Activated naive CD4-positive, alpha-beta T cell treated with anti-CD3 and anti-CD28 coated beads, Interleukin-2, amount 50 U/mL, for 24 hours (primary cell): Measurements from ENCODE around the gene SPON2.

ENCODE experiments used
- H3K27ac Mint-ChIP-seq: one replicate; pipeline ENCODE4 v1.8.0; 2021; ENCODE audit warnings: mild to moderate bottlenecking, mixed read lengths
- H3K27me3 Mint-ChIP-seq: one replicate; pipeline ENCODE4 v1.8.0; 2021; ENCODE audit warnings: mixed read lengths
- H3K36me3 Mint-ChIP-seq: one replicate; pipeline ENCODE4 v1.8.0; 2021; ENCODE audit warnings: mixed read lengths
- H3K4me1 Mint-ChIP-seq: one replicate; pipeline ENCODE4 v1.8.0; 2021; ENCODE audit warnings: mixed read lengths
- H3K4me3 Mint-ChIP-seq: one replicate; pipeline ENCODE4 v1.8.0; 2021; ENCODE audit warnings: mild to moderate bottlenecking, mixed read lengths
- H3K9me3 Mint-ChIP-seq: one replicate; pipeline ENCODE4 v1.8.0; 2021; ENCODE audit warnings: mixed read lengths

The SPON2 gene

DNA sequence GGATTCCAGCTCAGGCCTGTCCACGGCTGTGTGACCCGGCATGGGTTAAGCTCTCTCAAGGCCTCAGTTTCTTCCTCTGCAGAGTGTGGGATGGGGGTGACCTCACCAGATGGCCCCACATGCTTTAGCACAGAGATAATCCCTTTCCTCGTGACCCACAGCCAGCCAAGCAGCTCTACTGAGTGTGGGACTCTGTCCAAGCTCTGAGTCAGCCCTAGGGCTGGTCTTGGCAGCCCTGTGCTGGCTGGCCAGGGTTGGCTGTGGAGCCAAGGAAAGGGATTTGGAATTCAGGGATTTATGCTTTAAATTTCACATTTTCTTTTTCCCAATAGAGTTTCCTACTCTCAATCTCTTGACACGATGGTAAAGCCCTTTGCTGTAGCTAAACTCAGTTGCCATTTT lies 19.7 kb upstream of the SPON2 start:
- Mint-ChIP-seq H3K4me1 (peaks cover 6% of the 10 kb centered on the region), H3K27me3 (no peaks in the 10 kb centered on the region), H3K36me3 (peaks cover under 1% of the 10 kb centered on the region), H3K9me3 (no peaks in the 10 kb centered on the region), H3K27ac (no peak overlapping the region), H3K4me3 (no peak overlapping the region)

DNA sequence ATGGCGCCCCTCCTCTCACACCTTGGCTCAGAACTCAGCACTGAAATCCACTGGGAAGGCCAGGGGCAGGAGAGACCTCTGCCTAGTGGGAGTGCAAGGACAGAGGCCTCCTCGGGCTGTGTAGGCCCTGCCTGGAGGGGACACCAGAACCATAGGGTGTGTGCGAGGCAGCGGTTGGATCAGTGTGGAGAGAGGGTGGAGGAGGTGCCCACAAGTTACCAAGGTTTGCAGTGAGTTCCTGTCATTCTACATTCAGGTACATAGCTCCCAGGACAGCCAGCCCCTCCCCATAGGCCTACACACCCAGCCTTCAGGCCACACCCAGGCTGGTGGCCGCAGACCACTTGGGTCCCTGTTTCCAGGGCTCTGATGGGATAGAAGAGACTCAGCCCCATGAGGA lies 19.2 kb upstream of the SPON2 start:
- H3K9me3 Mint-ChIP-seq: no peaks in the 10 kb centered on the region
- no peaks in the 10 kb centered on the region for H3K27me3 Mint-ChIP-seq
- no peak overlapping the region for H3K4me3 Mint-ChIP-seq
- no peak overlapping the region for H3K27ac Mint-ChIP-seq
- no peaks in the 10 kb centered on the region for H3K36me3 Mint-ChIP-seq
- peaks cover 11% of the 10 kb centered on the region for H3K4me1 Mint-ChIP-seq

DNA sequence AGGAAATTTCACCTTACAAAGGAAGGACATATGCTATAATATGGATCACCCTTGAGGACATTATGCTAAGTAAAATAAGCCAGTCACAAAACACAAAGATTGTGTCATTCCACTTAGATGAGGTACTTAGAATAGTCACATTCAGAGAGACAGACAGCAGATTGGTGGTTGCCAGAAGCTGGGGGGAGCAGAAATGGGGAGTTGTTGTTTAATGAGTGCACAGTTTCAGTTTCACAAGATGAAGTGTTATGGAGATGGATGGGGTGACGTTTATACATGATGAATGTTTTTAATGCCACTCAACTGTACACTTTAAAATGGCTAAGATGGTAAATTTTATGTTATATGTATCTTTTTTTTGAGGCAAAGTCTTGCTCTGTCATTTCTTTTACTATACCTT lies 14.8 kb upstream of the SPON2 start:
- Mint-ChIP-seq H3K9me3 (peaks cover 5% of the 10 kb centered on the region), H3K4me1 (peaks cover 30% of the 10 kb centered on the region), H3K27ac (no peak overlapping the region), H3K27me3 (no peaks in the 10 kb centered on the region), H3K36me3 (peaks cover 5% of the 10 kb centered on the region), H3K4me3 (no peak overlapping the region)

DNA sequence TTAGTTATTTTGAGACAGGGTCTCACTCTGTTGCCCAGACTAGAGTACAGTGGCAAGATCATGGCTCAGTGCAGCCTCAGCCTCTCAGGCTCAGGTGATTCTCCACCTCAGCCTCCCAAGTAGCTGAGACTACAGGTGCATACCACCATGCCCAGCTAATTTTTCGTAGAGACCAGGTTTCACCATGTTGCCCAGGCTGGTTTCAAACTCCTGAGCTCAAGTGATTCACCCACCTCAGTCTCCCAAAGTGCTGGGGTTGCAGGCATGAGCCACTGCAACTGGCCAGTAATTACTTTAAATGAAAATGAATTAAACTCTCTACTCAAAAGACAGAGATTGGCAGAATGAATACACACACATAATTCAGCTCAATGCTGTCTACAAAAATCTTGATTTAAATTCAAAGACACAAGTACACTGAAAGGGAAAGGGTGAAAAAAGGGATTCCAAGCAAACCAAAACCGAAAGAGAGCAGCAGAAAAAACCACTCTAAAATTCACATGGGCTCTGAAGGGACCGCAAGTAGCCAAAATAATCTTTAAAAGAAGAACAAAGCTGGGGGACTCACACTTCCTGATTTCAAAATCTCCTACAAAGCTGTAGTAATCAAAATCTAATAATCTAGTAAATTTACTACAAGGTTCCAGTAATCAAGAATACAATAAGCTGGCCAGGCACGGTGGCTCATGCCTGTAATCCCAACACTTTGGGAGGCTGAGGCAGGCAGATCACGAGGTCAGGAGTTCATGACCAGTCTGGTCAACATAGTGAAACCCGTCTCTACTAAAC lies 11.8 kb upstream of the SPON2 start:
- Mint-ChIP-seq H3K9me3 (peaks cover 19% of the 10 kb centered on the region), H3K36me3 (peaks cover 16% of the 10 kb centered on the region), H3K27ac (no peak overlapping the region), H3K4me3 (peak overlapping the region; percentile 55), H3K27me3 (no peaks in the 10 kb centered on the region), H3K4me1 (peaks cover 28% of the 10 kb centered on the region)

DNA sequence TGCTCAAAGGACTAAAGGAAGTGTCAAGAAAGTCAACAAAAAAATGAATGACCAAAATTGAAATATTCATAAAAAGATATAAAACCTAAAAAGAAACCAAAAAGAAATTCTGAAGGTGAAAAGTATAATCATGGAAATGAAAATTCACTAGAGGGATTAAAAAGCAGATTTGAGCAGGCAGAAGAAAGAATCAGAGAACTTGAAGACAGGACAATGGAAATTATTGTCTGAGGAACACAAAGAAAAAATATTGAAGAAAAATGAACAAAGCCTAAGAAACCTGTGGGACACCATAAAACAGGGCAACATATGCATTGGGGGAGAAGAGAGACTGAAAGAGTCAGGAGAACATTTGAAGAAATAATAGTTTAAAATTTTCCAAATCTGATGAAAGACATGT lies 9.9 kb upstream of the SPON2 start:
- no peaks in the 10 kb centered on the region for H3K27me3 Mint-ChIP-seq
- peaks cover 16% of the 10 kb centered on the region for H3K36me3 Mint-ChIP-seq
- H3K27ac Mint-ChIP-seq: no peak overlapping the region
- no peak overlapping the region for H3K4me3 Mint-ChIP-seq
- peaks cover 27% of the 10 kb centered on the region for H3K4me1 Mint-ChIP-seq
- peaks cover 19% of the 10 kb centered on the region for H3K9me3 Mint-ChIP-seq

DNA sequence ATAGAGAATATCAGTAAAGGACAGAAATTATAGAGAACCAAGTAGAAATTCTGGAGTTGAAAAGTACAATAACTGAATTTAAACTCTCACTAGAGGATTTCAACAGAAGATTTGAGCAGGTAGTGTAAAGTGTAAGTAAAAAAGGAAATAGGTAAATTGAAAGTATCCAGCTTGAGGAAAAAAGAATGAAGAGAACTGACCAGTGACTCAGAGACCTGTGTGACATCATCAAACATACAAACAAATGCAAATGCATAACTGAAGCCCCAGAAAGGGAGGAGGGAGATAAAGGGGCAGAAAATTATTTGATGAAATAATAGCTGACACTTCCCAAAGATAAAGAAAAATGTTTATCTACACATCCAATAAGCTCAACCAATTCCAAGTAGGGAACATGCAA lies 8.3 kb upstream of the SPON2 start:
- peak overlapping the region; percentile 66 for H3K27ac Mint-ChIP-seq
- no peaks in the 10 kb centered on the region for H3K27me3 Mint-ChIP-seq
- no peak overlapping the region for H3K4me3 Mint-ChIP-seq
- H3K4me1 Mint-ChIP-seq: peaks cover 24% of the 10 kb centered on the region
- peaks cover 19% of the 10 kb centered on the region for H3K9me3 Mint-ChIP-seq
- H3K36me3 Mint-ChIP-seq: peaks cover 16% of the 10 kb centered on the region

DNA sequence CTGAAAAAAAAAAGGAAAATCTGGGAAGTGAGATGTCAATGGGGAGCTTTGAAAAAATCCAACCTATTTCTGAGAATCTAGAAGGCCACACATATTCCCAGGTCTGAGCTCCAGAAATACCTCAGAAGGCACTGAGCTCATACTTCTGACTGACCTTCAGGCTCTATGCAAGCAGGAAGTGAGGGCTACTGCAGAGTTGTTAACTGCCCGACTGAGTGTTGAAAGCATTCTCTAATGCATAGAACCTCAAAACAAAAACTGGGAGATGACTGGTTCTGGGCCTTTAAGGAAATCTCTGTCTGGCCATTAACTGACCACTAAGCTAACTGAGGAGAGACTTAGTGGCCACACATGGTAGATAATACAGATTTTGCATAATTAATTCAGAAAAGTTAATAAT lies 7.6 kb upstream of the SPON2 start:
- Mint-ChIP-seq H3K27me3 (no peaks in the 10 kb centered on the region), H3K9me3 (peaks cover 19% of the 10 kb centered on the region), H3K4me3 (no peak overlapping the region), H3K27ac (no peak overlapping the region), H3K4me1 (peaks cover 24% of the 10 kb centered on the region), H3K36me3 (peaks cover 16% of the 10 kb centered on the region)

DNA sequence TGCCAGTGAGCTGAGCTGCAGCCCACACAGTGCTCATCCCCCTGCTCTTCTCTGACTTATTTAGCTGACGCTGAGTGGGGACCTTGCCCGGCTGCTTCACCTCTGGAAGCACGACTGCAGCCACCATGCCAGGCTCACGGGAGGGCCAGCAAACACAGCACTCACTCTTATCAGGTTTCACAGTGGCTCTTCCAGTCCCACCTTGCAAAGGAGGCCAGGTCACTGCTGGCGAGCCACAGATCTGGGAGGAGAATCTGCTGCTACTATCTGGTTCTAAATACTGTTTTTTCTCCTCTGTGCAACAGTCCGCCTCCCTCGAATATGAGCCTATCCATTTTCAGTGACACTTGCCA lies 6.7 kb upstream of the SPON2 start:
- Mint-ChIP-seq H3K4me1 (peaks cover 20% of the 10 kb centered on the region), H3K27me3 (no peaks in the 10 kb centered on the region), H3K4me3 (no peak overlapping the region), H3K9me3 (peaks cover 19% of the 10 kb centered on the region), H3K27ac (no peak overlapping the region), H3K36me3 (peaks cover 16% of the 10 kb centered on the region)

DNA sequence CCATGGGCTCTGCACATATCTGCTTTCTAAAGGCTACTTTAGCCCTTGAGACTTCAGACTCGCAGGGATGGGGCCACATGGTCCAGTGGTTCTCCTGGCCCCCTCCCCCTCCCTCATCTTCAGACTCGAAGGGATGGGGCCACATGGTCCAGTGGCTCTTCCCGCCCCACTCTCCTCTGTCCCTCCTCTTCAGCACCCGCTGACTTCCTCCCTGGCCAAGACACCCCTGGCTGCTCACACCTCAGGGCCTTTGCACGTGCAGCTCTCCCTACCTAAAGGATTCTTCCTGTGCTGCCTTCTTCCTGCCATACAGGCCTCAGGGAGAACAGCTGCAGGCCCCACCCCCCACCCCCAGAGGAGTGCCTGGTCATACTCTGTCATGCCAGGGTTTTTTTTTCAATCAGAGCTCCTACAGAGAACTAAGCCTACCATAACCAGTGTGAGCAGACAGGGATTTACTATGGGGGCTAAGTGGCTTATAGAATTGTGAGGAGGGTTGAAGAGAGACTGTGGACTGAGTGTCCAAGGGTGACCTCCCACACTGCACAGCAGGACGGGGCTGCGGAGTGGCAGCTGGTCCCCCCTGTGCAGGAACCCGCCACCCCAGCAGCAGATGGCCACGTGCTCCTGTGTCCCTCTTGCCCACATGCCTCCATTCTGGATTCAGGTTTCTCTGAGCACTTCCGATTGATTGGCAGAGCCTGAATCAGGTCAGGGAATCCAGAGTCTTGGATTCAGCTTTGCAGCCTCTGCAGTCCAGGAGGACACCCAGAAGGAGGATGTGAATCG lies 6.1 kb upstream of the SPON2 start:
- no peak overlapping the region for H3K4me3 Mint-ChIP-seq
- H3K27ac Mint-ChIP-seq: peak overlapping the region; percentile 68
- H3K4me1 Mint-ChIP-seq: peaks cover 14% of the 10 kb centered on the region
- H3K9me3 Mint-ChIP-seq: peaks cover 19% of the 10 kb centered on the region
- no peaks in the 10 kb centered on the region for H3K27me3 Mint-ChIP-seq
- H3K36me3 Mint-ChIP-seq: peaks cover 16% of the 10 kb centered on the region

DNA sequence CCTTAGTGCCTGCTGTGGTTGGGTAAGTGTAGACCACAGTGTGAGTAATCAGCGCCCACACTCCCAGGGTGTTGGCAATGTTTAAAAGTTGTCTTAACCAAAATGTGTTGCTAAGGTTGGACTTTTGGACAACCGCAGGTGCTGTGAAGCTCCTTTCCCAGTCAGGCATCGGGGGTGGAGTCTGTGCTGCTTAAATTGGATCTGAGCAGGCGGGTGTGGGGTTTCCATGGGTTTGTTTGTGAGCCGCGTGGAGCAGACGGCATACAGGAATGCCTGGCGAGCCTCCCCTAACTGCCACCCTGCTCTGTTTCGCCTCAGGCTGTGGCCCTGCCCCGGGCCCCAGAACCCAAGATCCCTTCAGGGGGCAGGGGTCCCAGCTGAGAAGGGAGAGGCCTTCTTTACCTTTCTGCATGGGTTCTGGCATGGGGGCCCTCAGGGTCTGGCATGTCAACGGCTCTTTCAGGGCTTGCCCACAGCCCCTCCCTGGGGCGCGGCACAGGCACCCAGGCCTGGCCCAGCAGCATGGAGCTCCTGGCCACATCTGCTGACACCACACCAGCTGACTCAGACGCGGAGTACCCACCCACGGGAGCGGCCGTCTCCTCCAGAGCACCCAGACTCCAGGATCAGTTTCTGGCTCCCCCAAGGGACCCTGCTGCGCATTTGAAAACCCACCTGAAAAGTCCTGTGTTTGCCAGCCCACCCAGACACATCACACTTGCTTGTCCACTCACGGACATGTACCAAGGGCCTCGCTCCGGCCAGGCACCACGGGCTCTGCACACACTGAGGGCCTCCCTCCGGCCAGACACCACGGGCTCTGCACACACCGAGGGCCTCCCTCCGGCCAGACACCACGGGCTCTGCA lies 5.1 kb upstream of the SPON2 start:
- no peaks in the 10 kb centered on the region for H3K27me3 Mint-ChIP-seq
- H3K36me3 Mint-ChIP-seq: peaks cover 14% of the 10 kb centered on the region
- no peak overlapping the region for H3K27ac Mint-ChIP-seq
- H3K4me1 Mint-ChIP-seq: peaks cover 9% of the 10 kb centered on the region
- H3K9me3 Mint-ChIP-seq: peaks cover 18% of the 10 kb centered on the region
- H3K4me3 Mint-ChIP-seq: no peak overlapping the region

DNA sequence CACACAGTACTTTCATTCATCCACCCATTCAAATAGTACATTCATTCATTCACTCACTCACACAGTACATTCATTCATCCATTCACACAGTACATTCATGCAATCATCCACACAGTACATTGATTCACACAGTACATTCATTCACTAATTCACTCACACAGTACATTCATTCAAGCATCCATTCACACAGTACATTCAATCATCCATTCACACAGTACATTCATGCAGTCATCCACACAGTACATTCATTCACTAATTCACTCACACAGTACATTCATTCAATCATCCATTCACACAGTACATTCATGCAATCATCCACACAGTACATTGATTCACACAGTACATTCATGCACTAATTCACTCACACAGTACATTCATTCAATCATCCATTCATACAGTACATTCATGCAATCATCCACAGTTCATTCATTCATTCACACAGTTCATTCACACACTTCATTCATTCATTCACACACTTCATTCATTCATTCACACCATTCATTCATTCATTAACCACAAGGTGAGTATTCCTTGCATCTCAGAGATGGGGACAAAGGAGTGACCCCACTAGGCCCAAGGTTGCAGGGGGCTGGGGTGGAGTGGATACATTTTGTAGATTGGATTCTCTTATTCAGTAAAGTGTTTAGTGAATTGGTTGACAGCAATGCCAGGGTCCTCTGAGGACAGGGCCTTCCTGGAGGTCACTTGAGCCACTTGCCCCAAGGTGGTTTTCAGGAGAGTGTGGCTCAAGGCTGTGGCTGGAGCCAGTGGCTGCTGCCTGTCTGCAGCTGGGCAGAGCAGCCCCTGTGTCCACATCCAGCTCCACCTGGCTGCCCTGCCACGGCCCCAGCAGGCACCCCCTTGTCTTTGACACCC lies 4.3 kb upstream of the SPON2 start:
- Mint-ChIP-seq H3K27ac (no peak overlapping the region), H3K9me3 (peaks cover 11% of the 10 kb centered on the region), H3K36me3 (peaks cover 10% of the 10 kb centered on the region), H3K4me3 (no peak overlapping the region), H3K27me3 (no peaks in the 10 kb centered on the region), H3K4me1 (peaks cover 5% of the 10 kb centered on the region)

DNA sequence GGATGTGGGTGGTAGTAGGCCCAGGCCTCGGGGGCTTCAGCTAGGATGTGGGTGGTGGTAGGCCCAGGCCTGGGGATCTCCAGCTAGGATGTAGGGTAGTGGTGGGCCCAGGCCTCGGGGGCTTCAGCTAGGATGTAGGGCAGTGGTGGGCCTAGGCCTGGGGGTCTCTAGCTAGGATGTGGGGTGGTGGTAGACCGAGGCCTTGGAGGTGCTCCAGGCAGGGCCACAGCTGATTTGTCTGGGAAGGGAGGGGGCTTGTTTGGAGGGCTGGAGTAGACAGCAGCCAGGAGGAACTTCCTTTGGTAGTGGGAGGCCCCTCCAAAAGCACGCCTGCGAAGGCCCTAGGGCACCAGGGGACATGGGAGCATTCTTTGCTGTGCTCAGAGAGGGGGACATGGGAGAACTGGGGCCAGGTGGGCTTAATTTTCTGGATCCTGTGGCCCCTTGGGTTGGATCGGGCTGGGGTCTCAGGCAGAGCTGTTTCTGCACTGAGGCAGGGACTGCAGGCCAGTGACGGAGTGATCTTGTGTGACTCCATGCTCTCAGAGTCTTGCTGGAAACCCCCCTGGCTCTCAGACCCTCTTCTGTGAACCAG lies 3.3 kb upstream of the SPON2 start:
- no peak overlapping the region for H3K27ac Mint-ChIP-seq
- H3K36me3 Mint-ChIP-seq: peaks cover 8% of the 10 kb centered on the region
- H3K4me1 Mint-ChIP-seq: peaks cover 9% of the 10 kb centered on the region

DNA sequence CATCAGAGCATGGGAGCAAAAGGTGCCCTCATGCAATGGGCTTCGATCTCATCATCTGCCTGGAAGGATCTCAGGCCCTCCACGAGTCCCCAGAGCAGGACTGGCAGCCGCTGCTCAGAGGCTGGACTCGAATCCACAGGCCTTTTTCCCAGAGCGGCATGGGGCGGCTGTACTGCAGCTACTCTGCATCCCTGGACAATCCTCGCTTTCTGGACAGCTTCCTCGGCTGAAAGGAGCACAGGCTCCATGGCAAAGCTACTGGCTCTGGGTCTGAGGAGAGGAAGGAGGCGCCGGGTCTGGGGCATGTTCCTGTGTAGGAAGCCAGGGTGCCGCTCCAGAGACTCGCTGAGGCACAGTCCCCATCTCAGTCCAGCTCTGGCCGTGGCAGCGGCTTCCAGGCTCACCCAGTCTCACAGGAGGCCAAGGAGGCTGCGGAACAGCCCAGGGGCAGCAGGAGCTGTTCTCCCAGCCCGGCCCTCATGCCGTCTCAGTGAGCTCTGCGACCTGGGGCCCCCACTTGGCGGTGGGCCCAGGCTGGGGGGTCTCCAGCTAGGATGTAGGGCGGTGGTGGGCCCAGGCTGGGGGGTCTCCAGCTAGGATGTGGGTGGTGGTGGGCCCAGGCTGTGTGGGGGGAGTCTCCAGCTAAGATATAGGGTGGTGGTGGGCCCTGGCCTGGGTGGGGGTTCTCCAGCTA lies 2.7 kb upstream of the SPON2 start:
- Mint-ChIP-seq H3K9me3 (no peaks in the 10 kb centered on the region), H3K36me3 (peaks cover 1% of the 10 kb centered on the region), H3K27ac (no peak overlapping the region), H3K27me3 (peaks cover 2% of the 10 kb centered on the region), H3K4me3 (no peak overlapping the region), H3K4me1 (peaks cover 12% of the 10 kb centered on the region)

More for the DNA sequence above, 3.3 kb upstream of the SPON2 start:
- Mint-ChIP-seq H3K4me3 (no peak overlapping the region), H3K9me3 (peaks cover 5% of the 10 kb centered on the region), H3K27me3 (peaks cover 2% of the 10 kb centered on the region)
